ENCODE results near the gene RTN4RL1.

- TF ChIP-seq CTCF (IDR thresholded peaks at IDR 0.05) (no peak), POLR2A (IDR thresholded peaks at IDR 0.05) (no peak)
Measured at GRCh38 chr17:2067048-2067561, 42.0 kb upstream of the RTN4RL1 start.

Data from tibial nerve (tissue), 3 donors.